GDM1 (cell line): ENCODE results near the gene ECD.

Source experiments
- DNase-seq: peaks from one replicate; lab custom pipeline; 2025; lab: John Stamatoyannopoulos, UW

The ECD gene

GRCh38 chr10:73167783-73168464, at the start of gene ECD, which contains the start of gene FAM149B1:
Gene ECD (minus strand): TSS chr10:73168008. CDS start chr10:73163937, 4,071 bp downstream.
Gene FAM149B1 (plus strand): TSS chr10:73168119. CDS start chr10:73168340, 221 bp downstream.
- peak; percentile 87 for DNase-seq

DNA sequence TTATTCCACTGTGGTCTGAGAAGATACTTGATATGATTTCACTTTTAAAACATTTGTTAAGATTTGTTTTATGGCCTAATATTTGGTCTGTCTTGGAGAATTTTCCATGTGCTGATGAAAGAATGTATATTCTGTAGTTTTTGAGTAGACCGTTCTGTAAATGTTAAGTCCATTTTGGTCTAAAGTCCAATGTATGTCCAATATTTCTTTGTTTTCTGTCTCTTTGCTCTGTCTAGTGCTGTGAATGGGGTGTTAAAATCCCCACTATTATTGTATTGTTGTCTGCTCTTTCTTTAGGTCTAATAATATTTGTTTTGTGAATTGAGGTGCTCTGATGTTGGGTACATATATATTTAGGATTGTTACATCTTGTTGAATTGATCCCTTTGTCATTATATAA, 47.9 kb upstream of the ECD start:
- no peak for DNase-seq

DNA sequence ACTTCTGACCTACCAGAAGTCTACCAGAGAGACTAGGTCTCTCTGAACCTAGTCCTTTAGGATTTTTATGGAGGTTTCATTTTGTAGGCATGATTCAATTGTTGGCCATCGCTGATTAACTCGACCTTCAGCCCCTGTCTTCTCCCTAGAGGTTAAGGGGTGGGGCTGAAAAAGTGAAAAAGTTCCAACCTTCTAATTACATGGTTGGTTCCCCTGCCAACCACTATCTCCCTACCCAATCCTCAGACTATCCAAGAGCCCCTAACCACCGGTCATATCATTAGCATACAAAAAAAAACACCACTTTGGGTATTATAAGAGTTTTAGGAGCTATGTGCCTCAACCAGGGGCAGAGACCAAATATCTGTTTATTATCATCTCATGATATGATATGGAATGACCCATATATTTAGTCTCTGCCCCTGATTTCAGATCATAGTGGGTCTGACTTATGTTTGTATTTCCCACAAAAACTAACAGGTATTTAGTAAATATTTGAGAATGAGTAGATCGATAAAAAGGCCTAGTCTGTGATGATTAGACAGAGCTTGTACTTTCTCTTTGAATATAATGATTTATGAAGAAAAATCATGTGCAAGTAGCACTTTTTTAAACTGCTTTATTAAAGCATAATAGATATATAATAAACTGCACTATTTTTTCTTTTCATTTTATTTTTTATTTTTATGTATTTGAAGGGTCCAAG, 43.5 kb upstream of the ECD start:
- no peak for DNase-seq

DNA sequence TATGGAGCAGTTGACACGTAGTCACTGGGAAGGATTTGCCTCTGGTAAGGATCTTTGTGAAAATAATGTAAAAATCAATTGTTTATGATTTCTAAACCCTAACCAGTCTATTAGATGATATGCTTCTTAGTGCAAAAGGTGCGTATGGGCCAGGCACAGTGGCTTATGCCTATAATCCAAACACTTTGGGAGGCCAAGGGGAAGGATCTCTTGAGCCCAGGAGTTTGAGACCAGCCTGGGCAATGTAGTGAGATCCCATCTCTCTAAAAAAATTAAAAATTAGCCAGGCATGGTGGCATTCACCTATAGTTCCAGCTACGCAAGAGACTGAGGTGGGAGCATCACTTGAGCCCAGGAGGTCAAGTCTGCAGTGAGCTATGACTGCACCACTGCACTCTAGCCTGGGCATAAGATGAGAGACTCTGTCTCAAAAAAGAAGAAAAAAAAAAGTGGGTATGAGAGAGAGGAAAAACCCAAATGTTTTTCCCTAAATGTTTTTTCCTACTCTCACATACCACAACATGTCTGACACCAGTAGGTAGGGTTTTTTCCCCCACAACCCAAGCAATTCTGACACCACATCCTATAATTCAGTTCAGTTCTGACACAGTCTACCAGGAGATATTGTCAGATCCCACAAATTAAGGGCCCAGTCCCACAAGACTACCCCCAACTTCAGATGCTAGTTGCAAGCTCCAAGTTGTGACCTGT, 42.7 kb upstream of the ECD start:
- no peak for DNase-seq

DNA sequence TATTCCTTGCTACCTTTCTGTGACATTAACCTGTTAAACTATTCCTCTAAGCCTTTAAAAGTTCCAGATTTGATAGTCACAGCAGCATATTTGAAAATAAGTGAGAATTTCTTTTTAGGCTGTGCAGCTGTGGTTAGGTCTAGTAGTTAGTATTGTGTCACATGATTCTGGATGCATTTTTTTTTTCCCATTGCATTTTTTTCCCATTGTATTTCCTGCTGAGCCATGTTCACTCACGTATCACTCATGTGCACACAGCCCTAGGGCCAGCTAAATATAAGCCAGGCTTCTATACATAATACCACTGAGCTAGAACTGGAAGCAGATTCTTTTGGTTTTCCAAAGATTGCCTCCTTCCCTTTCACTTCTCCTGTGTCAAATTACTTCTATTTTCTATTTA, 41.9 kb upstream of the ECD start:
- no peak for DNase-seq

DNA sequence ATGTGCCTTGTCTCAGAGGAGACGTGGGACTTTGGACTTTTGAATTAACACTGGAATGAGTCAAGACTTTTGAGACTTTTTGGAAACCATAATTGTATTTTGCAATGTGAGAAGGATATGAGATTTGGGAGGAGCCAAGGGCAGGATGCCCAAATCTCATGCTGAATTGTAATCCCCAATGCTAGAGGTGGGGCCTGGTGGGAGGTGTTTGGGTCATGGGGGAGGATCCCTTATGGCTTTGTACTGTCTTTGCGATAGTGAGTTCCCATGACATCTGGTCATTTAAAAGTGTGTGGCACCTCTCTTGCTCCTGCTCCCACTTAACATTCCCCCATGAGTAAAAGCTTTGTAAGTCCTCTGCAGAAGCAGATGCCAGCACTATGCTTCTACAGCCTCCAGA, 40.1 kb upstream of the ECD start:
- DNase-seq = no peak

- DNase-seq = no peak
Measured at GRCh38 chr10:73206385-73206784, 38.6 kb upstream of the ECD start.

- no peak for DNase-seq
Measured at GRCh38 chr10:73205890-73206289, 38.1 kb upstream of the ECD start.

DNA sequence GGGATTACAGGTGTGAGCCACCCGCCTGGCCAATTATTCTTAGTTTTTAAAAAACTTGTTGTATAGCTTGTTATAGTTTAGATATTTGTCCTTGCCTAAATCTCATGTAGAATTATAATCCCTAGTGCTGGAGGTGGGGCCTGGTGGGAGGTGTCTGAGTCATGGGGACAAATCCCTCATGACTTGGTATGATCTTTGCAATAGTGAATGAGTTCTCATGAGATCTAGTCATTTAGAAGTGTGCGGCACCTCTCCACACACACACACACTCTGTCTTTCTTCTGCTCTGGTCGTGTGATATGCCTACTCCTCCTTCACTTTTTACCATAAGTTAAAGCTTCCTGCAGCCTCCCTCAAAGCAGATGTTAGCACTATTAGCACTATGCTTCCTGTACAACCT, 37.3 kb upstream of the ECD start:
- DNase-seq = no peak

GRCh38 chr10:73190188-73190587, 22.4 kb upstream of the ECD start:
- DNase-seq = no peak

GRCh38 chr10:73186266-73186665, 18.5 kb upstream of the ECD start:
- no peak for DNase-seq

GRCh38 chr10:73183667-73184281, 16.0 kb upstream of the ECD start:
- no peak for DNase-seq

- DNase-seq = no peak
Measured at GRCh38 chr10:73182568-73182967, 14.8 kb upstream of the ECD start.

DNA sequence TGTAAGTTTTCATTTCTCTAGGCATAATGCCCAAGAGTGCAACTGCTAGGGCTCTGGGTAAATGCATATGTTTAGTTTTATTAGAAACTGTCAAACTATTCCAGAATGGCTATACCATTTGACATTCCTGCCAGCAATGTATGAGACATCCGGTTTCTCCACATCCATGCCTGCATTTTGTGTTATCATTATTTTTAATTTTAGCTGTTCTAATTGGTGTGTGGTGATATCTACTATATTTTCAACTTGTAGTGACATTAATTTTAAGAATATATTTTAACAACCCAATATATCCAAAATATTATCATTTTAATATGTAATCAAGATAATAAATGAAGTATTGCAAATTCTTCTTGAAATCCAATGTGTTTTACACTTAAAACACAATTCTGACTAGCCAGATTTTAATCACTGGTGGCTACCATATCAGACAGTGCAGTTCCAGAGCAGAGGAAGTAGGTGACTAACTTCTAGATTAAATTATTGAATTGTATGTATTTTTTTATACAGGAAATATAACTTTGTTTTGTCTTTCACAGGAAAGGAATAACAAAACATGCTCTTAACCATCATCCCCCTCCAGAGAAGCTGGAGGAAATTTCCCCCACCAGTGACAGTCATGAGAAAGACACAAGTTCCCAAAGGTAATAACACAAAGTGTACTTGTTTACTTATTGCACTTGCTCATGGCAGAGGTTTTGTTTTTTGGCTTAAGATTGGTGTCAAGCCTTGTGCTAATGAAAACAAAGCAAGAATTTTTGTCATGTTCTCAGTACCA, 6.5 kb upstream of the ECD start:
- DNase-seq = no peak

GRCh38 chr10:73172867-73173266, 5.1 kb upstream of the ECD start:
- no peak for DNase-seq

DNA sequence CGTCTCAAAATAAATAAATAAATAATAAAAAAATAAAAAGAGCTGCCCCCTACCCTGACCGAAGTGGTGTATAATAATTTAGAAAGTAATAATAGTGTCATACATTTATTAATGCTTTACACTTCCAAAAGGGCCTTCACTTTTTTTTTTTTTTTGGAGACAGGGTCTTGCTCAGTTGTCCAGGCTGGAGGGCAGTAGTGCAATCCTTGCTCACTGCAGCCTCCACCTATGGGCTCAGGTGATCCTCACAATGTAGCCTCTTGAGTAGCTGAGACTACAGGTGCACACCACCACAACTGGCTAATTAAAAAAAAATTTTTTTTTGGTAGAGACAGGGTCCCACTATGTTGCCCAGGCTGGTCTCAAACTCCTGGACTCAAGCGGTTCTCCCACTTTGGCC, 1.5 kb upstream of the ECD start:
- DNase-seq = no peak

DNA sequence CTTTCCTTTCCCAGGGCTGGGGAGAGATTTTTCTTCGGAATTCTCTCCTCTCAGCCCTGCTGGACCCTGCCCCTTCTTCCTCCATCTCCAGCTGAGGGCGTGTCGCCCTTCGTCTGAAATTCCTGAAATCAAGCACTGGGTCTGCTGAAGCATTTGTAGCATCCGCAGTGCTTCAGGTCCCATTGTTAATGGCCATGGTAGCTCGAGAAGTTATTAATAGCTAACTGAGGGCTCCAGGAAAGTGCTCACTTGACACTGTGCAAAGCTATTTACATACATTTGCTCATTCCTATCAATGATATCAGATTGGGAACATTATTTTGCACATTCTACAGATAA, 626 bp upstream of the ECD start:
- no peak for DNase-seq

DNA sequence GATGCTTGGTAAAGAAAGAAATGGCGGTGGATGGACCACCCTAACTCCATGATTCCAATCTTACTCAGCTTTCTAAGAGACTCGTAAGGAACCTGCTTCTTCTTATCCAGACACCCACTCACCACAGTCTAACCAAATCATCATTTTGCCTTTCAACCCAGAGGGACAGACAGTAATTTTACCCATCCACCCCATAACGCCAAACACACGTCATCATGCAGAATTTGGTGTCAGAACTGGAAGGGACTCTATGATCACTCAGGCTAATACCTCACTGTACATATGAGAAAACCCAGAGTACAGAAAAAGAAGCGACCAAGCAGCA, 388 bp downstream of the ECD start:
- DNase-seq = no peak

DNA sequence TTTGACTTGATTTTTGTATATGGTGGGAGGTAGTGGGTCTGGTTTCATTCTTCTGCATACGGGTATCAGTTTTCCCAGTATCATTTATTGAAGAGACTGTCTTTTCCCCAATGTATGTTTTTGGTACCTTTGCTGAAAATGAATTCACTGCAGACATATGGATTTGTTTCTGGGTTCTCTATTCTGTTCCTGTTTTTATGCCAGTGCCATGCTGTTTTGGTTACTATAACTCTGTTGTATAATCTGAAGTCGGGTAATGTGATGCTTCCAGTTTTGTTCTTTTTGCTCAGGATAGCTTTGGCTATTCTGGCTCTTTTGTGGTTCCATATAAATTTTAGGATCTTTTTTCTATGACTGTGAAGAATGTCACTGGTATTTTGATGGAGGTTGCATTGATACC, 836 bp downstream of the ECD start:
- DNase-seq = no peak

DNA sequence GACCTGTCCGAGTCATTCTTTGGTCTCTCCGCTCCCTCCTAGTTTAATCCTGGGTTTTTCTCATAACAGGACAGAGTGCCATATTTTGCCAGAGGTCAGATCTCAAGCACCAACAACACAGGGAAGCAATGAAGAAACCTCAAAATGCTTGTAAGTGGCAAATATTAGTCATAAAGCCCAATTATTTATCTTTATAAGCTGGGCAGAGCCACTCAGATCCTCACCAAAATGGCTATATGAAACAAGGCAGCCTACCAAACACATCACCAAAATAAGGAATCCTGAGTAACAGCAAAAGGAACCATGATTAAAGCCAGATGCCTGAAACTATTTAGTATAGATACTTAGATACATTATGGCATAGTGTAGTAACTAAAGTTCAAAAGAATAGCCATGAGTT, 4.7 kb downstream of the ECD start:
- DNase-seq = no peak

- DNase-seq = no peak
Measured at GRCh38 chr10:73161662-73162061, 6.1 kb downstream of the ECD start.

GRCh38 chr10:73161079-73161478, 6.7 kb downstream of the ECD start:
- no peak for DNase-seq
